A673 (cell line): Measurements from ENCODE around the gene SEMA5A. TPM values are rescaled to one million over a fixed set of nuclear protein-coding genes. Genes with fewer than 3 reads are reported as not detected.

Source experiments
- BruUV-seq: library from RNA; stranded (reverse); fragments of 400-500 nt; replicated peaks from 2 replicates; lab custom pipeline; 2021; lab: Mats Ljungman, UMichigan
- CTCF ChIA-PET: fragments of 300-600 bp; sonication (Branson Sonifier 250); formaldehyde crosslinking; loops from one replicate; lab custom pipeline; 2022; ENCODE audit warnings: antibody characterized with exemption; lab: Charles Lee
- POLR2A ChIA-PET: fragments of 300-600 bp; sonication (Branson Sonifier 250); formaldehyde crosslinking; loops from one replicate; lab custom pipeline; 2022; ENCODE audit warnings: antibody characterized with exemption; ENCODE audit not compliant: low non-redundant PET; lab: Charles Lee
- DNase-seq: peaks from one replicate; pipeline ENCODE4 v3.0.0-alpha.2; 2015; ENCODE audit warnings: low spot score
- H3K27ac ChIP-seq: fragments of 200-600 bp; sonication (generic); 2 replicates; pipeline ENCODE4 v1.5.1; 2016; ENCODE audit warnings: mixed run types, low read depth, mild to moderate bottlenecking, mixed read lengths, antibody characterized with exemption, low read length; ENCODE audit not compliant: poor library complexity, severe bottlenecking
- H3K27me3 ChIP-seq: fragments of 200-600 bp; sonication (generic); replicated peaks from 2 replicates; pipeline ENCODE4 v1.6.1; 2017; ENCODE audit warnings: mixed run types, low read depth, mild to moderate bottlenecking, mixed read lengths, antibody characterized with exemption, low read length; ENCODE audit not compliant: insufficient read depth, poor library complexity
- H3K36me3 ChIP-seq: fragments of 200-600 bp; sonication (generic); 2 replicates; pipeline ENCODE4 v1.6.1; 2016; ENCODE audit warnings: mixed run types, mild to moderate bottlenecking, mixed read lengths, antibody characterized with exemption, low read length; ENCODE audit not compliant: insufficient read depth, poor library complexity, severe bottlenecking
- H3K4me1 ChIP-seq: fragments of 200-600 bp; sonication (generic); 2 replicates; pipeline ENCODE4 v1.6.1; 2017; ENCODE audit warnings: mixed run types, mild to moderate bottlenecking, mixed read lengths, antibody characterized with exemption, low read length; ENCODE audit not compliant: insufficient read depth, poor library complexity, severe bottlenecking
- H3K4me3 ChIP-seq: fragments of 200-600 bp; sonication (generic); 2 replicates; pipeline ENCODE4 v1.5.1; 2016; ENCODE audit warnings: low read depth, mixed run types, mild to moderate bottlenecking, mixed read lengths, low read length; ENCODE audit not compliant: poor library complexity, severe bottlenecking
- H3K9me3 ChIP-seq: fragments of 200-600 bp; sonication (generic); 2 replicates; pipeline ENCODE4 v1.6.1; 2016; ENCODE audit warnings: mixed run types, low read depth, mild to moderate bottlenecking, mixed read lengths, antibody characterized with exemption, low read length; ENCODE audit not compliant: poor library complexity, severe bottlenecking
- CTCF ChIP-seq: fragments of 300-800, 200-600 bp; sonication (generic); conservative IDR thresholded peaks from 2 replicates; pipeline ENCODE4 v1.5.1; 2017; ENCODE audit warnings: low read depth, mild to moderate bottlenecking, antibody characterized with exemption, low read length, moderate library complexity, mixed read lengths
- EZH2 ChIP-seq: fragments of 200-600 bp; sonication (generic); IDR thresholded peaks from 2 replicates; pipeline ENCODE4 v1.6.1; 2017; ENCODE audit warnings: borderline replicate concordance, low read depth, mild to moderate bottlenecking, mixed read lengths, antibody characterized with exemption, low read length; ENCODE audit not compliant: poor library complexity, severe bottlenecking
- intact Hi-C: fragments of 100-400 bp; cut with micrococcal nuclease; formaldehyde crosslinking; loops from one replicate; pipeline ENCODE4 v1.10.0; 2022; ENCODE audit not compliant: unreplicated experiment
- total RNA-seq: library from RNA; stranded (reverse); gene quantifications from 2 replicates; pipeline ENCODE4 v1.2.3, GENCODE V29; 2021

SEMA5A gene
- total RNA-seq, 1 experiment from 2014 or later, result 0.17 TPM

- no peak for DNase-seq
- ChIA-PET POLR2A (no interaction called here), CTCF (no interaction called here)
- H3K27ac ChIP-seq, result no peak overlapping the region
- no peaks in the 10 kb centered on the region for H3K4me1 ChIP-seq
- H3K4me3 ChIP-seq, result no peak overlapping the region
- TF ChIP-seq EZH2, result no peak
- no peak for TF ChIP-seq CTCF
- intact Hi-C loops, result no loop called here
- H3K27me3 ChIP-seq, result no peaks in the 10 kb centered on the region
- no peaks in the 10 kb centered on the region for H3K36me3 ChIP-seq
- BruUV-seq, result no TSS peak
- peaks cover 3% of the 10 kb centered on the region for H3K9me3 ChIP-seq
Measured at GRCh38 chr5:9455826-9456434, 89.9 kb downstream of the SEMA5A start.

- CTCF ChIA-PET, result no interaction called here
- POLR2A ChIA-PET, result no interaction called here
- TF ChIP-seq EZH2, result no peak
- TF ChIP-seq CTCF, result no peak
- no peaks in the 10 kb centered on the region for H3K36me3 ChIP-seq
- no peaks in the 10 kb centered on the region for H3K9me3 ChIP-seq
- H3K27ac ChIP-seq, result no peak overlapping the region
- no peak for DNase-seq
- intact Hi-C loops, result no loop called here
- no peak overlapping the region for H3K4me3 ChIP-seq
- no TSS peak for BruUV-seq
- H3K27me3 ChIP-seq, result no peaks in the 10 kb centered on the region
- H3K4me1 ChIP-seq, result no peaks in the 10 kb centered on the region
Measured at GRCh38 chr5:9454491-9454890, 91.4 kb downstream of the SEMA5A start.

GRCh38 chr5:9454012-9454481, 91.8 kb downstream of the SEMA5A start:
- ChIA-PET POLR2A (no interaction called here), CTCF (no interaction called here)
- Histone ChIP-seq H3K4me3 (no peak overlapping the region), H3K36me3 (no peaks in the 10 kb centered on the region), H3K4me1 (no peaks in the 10 kb centered on the region), H3K27ac (no peak overlapping the region), H3K27me3 (no peaks in the 10 kb centered on the region), H3K9me3 (no peaks in the 10 kb centered on the region)
- intact Hi-C loops, result no loop called here
- DNase-seq, result no peak
- no TSS peak for BruUV-seq
- TF ChIP-seq CTCF (no peak), EZH2 (no peak)
